ENCODE data around the gene EBI3. TPM values are rescaled to one million over a fixed set of nuclear protein-coding genes. Genes with fewer than 3 reads are reported as not detected.
"Not testable (repeated sequence)": the region's sequence is repeated elsewhere in the genome, so short reads cannot be mapped to it uniquely, and the experiment has no call there.

Gene EBI3
- polyA plus RNA-seq, 6 donors from 2014 or later = 1.0 to 7.3 (median 3.6) TPM

DNA sequence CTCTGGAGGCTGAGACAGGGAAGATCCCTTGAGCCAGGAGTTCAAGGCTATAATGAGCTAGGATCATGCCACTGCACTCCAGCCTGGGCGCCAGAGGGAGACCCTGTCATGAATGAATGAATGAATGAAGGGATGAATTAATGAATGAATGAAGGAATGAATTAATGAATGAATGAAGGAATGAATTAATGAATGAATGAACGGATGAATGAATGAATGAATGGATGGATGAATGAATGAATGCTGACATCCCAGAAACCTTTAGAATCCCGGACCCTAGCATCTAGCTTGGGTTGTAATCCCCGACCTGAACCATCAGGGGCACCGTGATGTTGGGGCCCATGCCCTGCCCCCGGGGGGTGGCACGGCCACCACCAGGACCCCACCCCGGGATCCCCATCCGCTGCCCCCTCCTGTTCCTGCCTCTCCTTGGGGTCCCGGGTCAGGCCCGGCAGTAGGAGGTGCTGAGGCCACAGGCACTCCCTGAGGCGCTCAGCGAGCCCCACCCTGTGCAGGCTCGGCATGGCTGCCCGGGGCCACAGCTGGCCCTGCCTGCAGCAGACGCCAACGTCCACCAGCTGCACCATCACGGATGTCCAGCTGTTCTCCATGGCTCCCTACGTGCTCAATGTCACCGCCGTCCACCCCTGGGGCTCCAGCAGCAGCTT is 3.4 kb downstream of the EBI3 start:
- DNase-seq (no peak), ATAC-seq (ENCODE audit: low read depth in 2 of 2) (no peak)
- Mint-ChIP-seq H3K36me3 (no peaks in the 10 kb centered on the region), H3K4me1 (peaks cover 2 to 6% (median 5%) of the 10 kb centered on the region in 3 donors), H3K4me3 (no peak overlapping the region), H3K9me3 (no peaks in the 10 kb centered on the region), H3K27ac (peak overlapping the region in 1 of 6 donors; percentile 32), H3K27me3 (no peaks in the 10 kb centered on the region)

- no peaks in the 10 kb centered on the region for H3K9me3 Mint-ChIP-seq
- no peaks in the 10 kb centered on the region for H3K36me3 Mint-ChIP-seq
- ATAC-seq (ENCODE audit: low read depth in 2 of 2) = peak; percentile 32 to 36
- H3K4me3 Mint-ChIP-seq = no peak overlapping the region
- peaks cover 2 to 6% (median 5%) of the 10 kb centered on the region in 3 donors for H3K4me1 Mint-ChIP-seq
- peak; percentile 40 for DNase-seq
- no peaks in the 10 kb centered on the region for H3K27me3 Mint-ChIP-seq
- peak overlapping the region in 2 of 6 donors; percentile 56 to 60 for H3K27ac Mint-ChIP-seq
Measured at GRCh38 chr19:4233282-4233853, 4.0 kb downstream of the EBI3 start.

DNA sequence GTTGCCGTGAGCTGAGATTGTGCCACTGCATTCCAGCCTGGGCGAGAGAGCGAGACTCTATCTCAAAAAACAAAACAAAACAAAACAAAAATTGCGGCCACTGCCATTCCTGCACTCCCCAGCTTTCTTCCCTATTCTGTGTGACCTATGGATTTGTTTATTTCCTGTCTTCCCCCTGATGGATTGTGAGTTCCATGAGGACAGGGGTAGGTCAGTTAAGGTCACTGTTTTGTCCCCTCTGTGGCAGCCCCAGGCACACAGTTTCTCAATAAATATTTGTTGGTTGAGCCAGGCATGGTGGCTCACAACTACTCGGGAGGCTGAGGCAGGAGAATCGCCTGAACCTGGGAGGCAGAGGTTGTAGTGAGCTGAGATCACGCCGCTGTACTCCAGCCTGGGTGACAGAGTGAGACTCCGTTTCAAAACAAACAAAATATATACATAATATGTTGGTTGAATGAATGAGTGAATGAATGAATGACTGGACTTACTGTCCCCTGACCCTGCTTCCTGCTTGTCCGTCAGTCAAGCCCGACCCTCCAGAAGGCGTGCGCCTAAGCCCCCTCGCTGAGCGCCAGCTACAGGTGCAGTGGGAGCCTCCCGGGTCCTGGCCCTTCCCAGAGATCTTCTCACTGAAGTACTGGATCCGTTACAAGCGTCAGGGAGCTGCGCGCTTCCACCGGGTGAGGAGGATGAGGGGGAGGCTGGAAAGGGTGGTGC is 5.0 kb downstream of the EBI3 start:
- Mint-ChIP-seq H3K27ac (peak overlapping the region in 1 of 6 donors; percentile 38), H3K4me3 (no peak overlapping the region), H3K9me3 (no peaks in the 10 kb centered on the region), H3K27me3 (no peaks in the 10 kb centered on the region), H3K36me3 (no peaks in the 10 kb centered on the region), H3K4me1 (peaks cover 2 to 6% (median 5%) of the 10 kb centered on the region in 3 donors)
- ATAC-seq (ENCODE audit: low read depth in 2 of 2) (no peak), DNase-seq (no peak)

DNA sequence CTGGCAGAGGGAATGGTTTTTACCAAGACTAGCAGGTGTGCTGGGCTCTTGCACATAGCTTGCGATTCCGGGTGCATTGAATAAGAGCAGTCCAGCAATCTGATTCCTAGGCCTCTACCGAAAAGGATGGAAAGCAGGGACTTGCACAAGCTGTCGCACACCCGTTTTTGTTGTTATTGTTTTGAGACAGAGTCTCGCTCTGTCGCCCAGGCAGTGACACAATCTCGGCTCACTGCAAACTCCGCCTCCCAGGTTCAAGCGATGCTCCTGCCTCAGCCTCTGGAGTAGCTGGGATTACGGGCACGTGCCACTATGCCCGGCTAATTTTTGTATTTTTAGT is 5.5 kb downstream of the EBI3 start:
- H3K4me1 Mint-ChIP-seq = peaks cover 2 to 6% (median 5%) of the 10 kb centered on the region in 3 donors
- no peak overlapping the region for H3K4me3 Mint-ChIP-seq
- ATAC-seq (ENCODE audit: low read depth in 2 of 2) (no peak), DNase-seq (no peak)
- no peaks in the 10 kb centered on the region for H3K9me3 Mint-ChIP-seq
- H3K27me3 Mint-ChIP-seq = no peaks in the 10 kb centered on the region
- H3K27ac Mint-ChIP-seq = peak overlapping the region in 1 of 6 donors; percentile 38
- H3K36me3 Mint-ChIP-seq = no peaks in the 10 kb centered on the region

DNA sequence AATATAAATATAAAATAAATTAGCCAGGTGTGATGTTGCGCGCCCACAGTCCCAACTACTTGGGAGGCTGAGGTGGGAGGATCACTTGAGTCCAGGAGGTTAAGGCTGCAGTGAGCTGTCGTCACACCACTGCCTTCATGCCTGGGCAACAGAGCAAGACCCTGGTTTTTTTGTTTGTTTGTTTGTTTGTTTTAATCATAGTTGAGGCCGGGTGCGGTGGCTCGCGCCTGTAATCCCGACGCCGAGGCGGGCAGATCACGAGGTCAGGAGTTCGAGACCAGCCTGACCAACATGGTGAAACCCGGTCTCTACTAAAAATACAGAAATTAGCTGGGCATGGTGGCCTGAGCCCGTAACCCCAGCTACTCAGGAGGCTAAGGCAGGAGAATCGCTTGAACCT is 8.2 kb downstream of the EBI3 start:
- not testable (repeated sequence) for H3K4me3 Mint-ChIP-seq; H3K27me3 Mint-ChIP-seq; H3K36me3 Mint-ChIP-seq; H3K9me3 Mint-ChIP-seq; DNase-seq; ATAC-seq (ENCODE audit: low read depth in 2 of 2); H3K27ac Mint-ChIP-seq
- peaks cover 10 to 16% (median 10%) of the 10 kb centered on the region in 3 donors for H3K4me1 Mint-ChIP-seq

DNA sequence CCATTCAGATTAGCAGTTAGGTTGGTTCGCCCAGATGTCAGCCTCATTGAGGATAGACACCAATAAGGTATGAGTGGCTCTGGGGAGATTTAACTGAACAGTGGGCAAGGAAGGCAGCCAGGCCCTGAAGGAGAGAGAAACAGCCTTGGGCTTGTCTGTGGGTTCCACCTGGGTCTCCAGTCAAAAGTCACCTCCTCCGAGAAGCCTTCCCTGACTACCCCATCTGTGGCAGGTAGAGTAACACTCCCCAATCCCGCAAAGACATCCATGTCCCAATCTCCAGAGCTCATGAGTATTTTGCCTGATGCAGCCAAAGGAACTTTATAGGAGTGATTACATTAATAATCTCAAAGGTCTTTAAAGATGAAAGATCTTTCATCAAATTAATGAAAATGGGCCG is 9.5 kb downstream of the EBI3 start:
- no peak overlapping the region for H3K4me3 Mint-ChIP-seq
- no peaks in the 10 kb centered on the region for H3K27me3 Mint-ChIP-seq
- peaks cover 0 to 7% (median 0%) of the 10 kb centered on the region in 7 donors for H3K9me3 Mint-ChIP-seq
- DNase-seq (no peak), ATAC-seq (ENCODE audit: low read depth in 2 of 2) (no peak)
- H3K27ac Mint-ChIP-seq = no peak overlapping the region
- H3K36me3 Mint-ChIP-seq = peaks cover 0 to 7% of the 10 kb centered on the region in 2 donors
- peaks cover 5 to 10% (median 9%) of the 10 kb centered on the region in 3 donors for H3K4me1 Mint-ChIP-seq

DNA sequence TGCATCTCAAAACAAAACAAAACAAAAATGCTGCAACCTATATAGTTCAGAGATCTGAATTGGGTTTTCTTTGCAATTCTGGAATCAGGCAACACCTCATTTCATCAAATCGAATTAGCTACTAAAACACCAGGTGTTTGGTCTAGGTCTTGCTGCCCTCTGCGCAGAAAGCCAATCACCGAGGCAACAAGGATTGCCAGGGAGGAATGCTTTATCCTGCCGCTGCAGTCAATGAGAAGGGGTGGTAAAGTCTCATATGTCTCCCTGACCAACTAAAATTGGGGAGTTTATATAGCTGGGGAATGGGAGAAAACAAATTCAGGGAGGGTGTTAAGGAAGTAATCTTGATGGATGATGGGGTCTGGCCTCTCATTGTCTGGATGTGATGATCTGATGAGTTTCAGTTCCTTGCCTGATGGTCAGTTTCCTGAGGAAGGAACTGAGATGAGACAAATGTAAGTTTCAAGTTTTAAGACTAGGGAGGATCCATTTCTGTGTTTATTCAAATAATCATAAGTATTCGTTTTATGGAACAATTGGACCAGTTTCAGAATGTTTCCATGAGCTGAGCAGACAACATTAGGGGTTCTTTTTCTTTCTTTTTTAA is 12.6 kb downstream of the EBI3 start:
- Mint-ChIP-seq H3K27me3 (no peaks in the 10 kb centered on the region), H3K27ac (no peak overlapping the region), H3K36me3 (peaks cover 0 to 7% of the 10 kb centered on the region in 2 donors), H3K4me3 (peak overlapping the region in 1 of 8 donors; percentile 1), H3K4me1 (peaks cover 10 to 18% (median 17%) of the 10 kb centered on the region in 3 donors), H3K9me3 (peaks cover 0 to 7% (median 0%) of the 10 kb centered on the region in 7 donors)
- DNase-seq (no peak), ATAC-seq (ENCODE audit: low read depth in 2 of 2) (no peak)

- not testable (repeated sequence) for H3K27me3 Mint-ChIP-seq; DNase-seq; ATAC-seq (ENCODE audit: low read depth in 2 of 2); H3K9me3 Mint-ChIP-seq
- peak overlapping the region in 7 of 8 donors; percentile 84 to 100 (median 98) for H3K4me3 Mint-ChIP-seq
- peak overlapping the region in 5 of 6 donors; percentile 16 to 100 (median 100) for H3K27ac Mint-ChIP-seq
- H3K36me3 Mint-ChIP-seq = peaks cover 0 to 29% of the 10 kb centered on the region in 2 donors
- H3K4me1 Mint-ChIP-seq = peaks cover 25 to 40% (median 34%) of the 10 kb centered on the region in 3 donors
Measured at GRCh38 chr19:4245938-4246337, 16.6 kb downstream of the EBI3 start.

GRCh38 chr19:4246767-4247593 is 17.7 kb downstream of the EBI3 start, which contains the start of gene YJU2:
Gene YJU2, plus strand, starts transcription at chr19:4247080. Its CDS starts 67 bp downstream, at chr19:4247147.
- H3K9me3 Mint-ChIP-seq = peaks cover 0 to 3% (median 0%) of the 10 kb centered on the region in 7 donors
- no peaks in the 10 kb centered on the region for H3K27me3 Mint-ChIP-seq
- peak; percentile 98 for DNase-seq
- H3K4me1 Mint-ChIP-seq = peaks cover 22 to 37% (median 30%) of the 10 kb centered on the region in 3 donors
- peak within 1 kb of the TSS; percentile 99 to 100 (median 100) for H3K27ac Mint-ChIP-seq
- peak within 1 kb of the TSS; percentile 84 to 100 (median 98) for H3K4me3 Mint-ChIP-seq
- peaks cover 0 to 29% of the 10 kb centered on the region in 2 donors for H3K36me3 Mint-ChIP-seq
- peak; percentile 90 to 91 for ATAC-seq (ENCODE audit: low read depth in 2 of 2)

DNA sequence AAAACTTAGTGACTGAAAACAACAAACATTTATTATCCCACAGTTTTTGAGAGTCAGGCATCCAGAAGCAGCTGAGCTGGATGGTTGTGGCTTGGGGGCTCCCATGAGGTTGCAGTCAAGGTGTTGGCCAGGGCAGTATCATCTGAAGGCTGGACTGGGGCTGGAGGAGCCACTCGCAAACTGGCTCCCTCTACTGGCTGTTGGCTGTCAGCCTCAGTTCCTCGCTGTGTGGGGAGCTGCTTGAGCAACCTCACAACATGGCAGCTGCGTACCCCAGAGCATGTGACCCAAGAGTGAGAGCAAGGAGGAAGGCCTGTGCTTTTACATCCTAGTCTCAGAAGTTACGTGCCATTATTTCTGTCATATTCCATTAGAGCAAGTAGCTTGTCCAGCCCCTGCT is 27.2 kb downstream of the EBI3 start:
- no peak overlapping the region for H3K27ac Mint-ChIP-seq

GRCh38 chr19:4257025-4257424 is 27.7 kb downstream of the EBI3 start:
- Mint-ChIP-seq H3K9me3 (peaks cover 0 to 6% (median 2%) of the 10 kb centered on the region in 7 donors), H3K4me3 (no peak overlapping the region), H3K4me1 (peaks cover 6 to 12% (median 10%) of the 10 kb centered on the region in 3 donors), H3K36me3 (peaks cover 11% of the 10 kb centered on the region in 2 donors), H3K27me3 (no peaks in the 10 kb centered on the region), H3K27ac (no peak overlapping the region)
- no peak for DNase-seq
- ATAC-seq (ENCODE audit: low read depth in 2 of 2) = no peak

More for the DNA sequence above, 27.2 kb downstream of the EBI3 start:
- H3K27me3 Mint-ChIP-seq = no peaks in the 10 kb centered on the region
- no peak for DNase-seq
- no peak for ATAC-seq (ENCODE audit: low read depth in 2 of 2)
- H3K4me3 Mint-ChIP-seq = no peak overlapping the region
- H3K36me3 Mint-ChIP-seq = peaks cover 11% of the 10 kb centered on the region in 2 donors
- H3K9me3 Mint-ChIP-seq = peaks cover 0 to 6% (median 2%) of the 10 kb centered on the region in 7 donors
- H3K4me1 Mint-ChIP-seq = peaks cover 6 to 12% (median 10%) of the 10 kb centered on the region in 3 donors

DNA sequence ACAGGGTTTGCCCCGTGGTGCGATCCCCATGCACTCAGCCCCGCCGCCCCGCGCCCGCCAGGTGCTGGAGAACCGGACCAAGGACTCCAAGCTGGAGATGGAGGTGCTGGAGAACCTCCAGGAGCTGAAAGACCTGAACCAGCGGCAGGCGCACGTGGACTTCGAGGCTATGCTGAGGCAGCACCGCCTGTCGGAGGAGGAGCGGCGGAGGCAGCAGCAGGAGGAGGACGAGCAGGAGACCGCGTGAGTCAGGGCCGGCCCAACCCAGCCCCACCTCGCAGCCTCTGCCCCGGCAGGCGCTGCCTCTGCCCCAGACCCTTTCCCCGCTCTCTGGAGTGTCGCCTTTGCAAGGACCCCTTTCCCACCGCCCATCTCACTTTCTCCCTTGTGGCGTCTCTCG is 28.9 kb downstream of the EBI3 start:
- Mint-ChIP-seq H3K9me3 (peaks cover 0 to 6% (median 2%) of the 10 kb centered on the region in 7 donors), H3K4me1 (peaks cover 6 to 12% (median 10%) of the 10 kb centered on the region in 3 donors), H3K4me3 (no peak overlapping the region), H3K27ac (no peak overlapping the region), H3K36me3 (peaks cover 11% of the 10 kb centered on the region in 2 donors), H3K27me3 (no peaks in the 10 kb centered on the region)
- DNase-seq = no peak
- no peak for ATAC-seq (ENCODE audit: low read depth in 2 of 2)
